Measurements from ENCODE around the gene SUMO3.

SUMO3 gene

GRCh38 chr21:44783020-44783696, 34.7 kb downstream of the SUMO3 start:
- Histone ChIP-seq H3K4ac (ENCODE audit: low read length) (no peak overlapping the region), H2BK120ac (ENCODE audit: low read depth, low read length) (no peak overlapping the region), H3K23ac (ENCODE audit: low read depth, low read length, poor library complexity) (no peak overlapping the region), H3K9me3 (replicated peaks in 1 of 2; ENCODE audit: control insufficient read depth in 2 of 2, insufficient read depth in 1 of 2, low read depth in 1 of 2, low read length in 2 of 2) (peaks cover 7 to 10% of the 10 kb centered on the region in 2 donors), H2BK12ac (ENCODE audit: low read length) (no peak overlapping the region), H3K4me1 (ENCODE audit: control insufficient read depth in 2 of 2, insufficient read depth in 1 of 2, low read depth in 1 of 2, low read length in 2 of 2) (no peaks in the 10 kb centered on the region), H2BK5ac (ENCODE audit: low read length) (no peak overlapping the region), H3K4me2 (ENCODE audit: insufficient read depth, low read length, poor library complexity, severe bottlenecking) (no peak overlapping the region), H3K27ac (replicated peaks; ENCODE audit: low read length) (no peak overlapping the region), H3K18ac (ENCODE audit: low read length) (no peak overlapping the region), H2AK5ac (ENCODE audit: low read depth, low read length) (no peak overlapping the region), H3K9ac (ENCODE audit: low read depth, low read length, poor library complexity) (no peak overlapping the region), H3K27me3 (ENCODE audit: control insufficient read depth in 3 of 3, insufficient read depth in 3 of 3, low read depth in 1 of 3, low read length in 3 of 3) (no peaks in the 10 kb centered on the region), H4K91ac (ENCODE audit: low read depth, low read length, poor library complexity) (no peak overlapping the region), H3K36me3 (replicated peaks in 1 of 2; ENCODE audit: control insufficient read depth in 2 of 2, insufficient read depth in 2 of 2, low read length in 2 of 2) (peaks cover 15 to 78% of the 10 kb centered on the region in 2 donors), H3K14ac (ENCODE audit: low read length) (no peak overlapping the region), H2BK15ac (ENCODE audit: low read length) (no peak overlapping the region), H3K79me1 (ENCODE audit: low read depth, low read length) (peaks cover 4% of the 10 kb centered on the region), H4K8ac (ENCODE audit: low read depth, low read length) (no peak overlapping the region), H2AFZ (ENCODE audit: low read length) (no peak overlapping the region), H3K4me3 (ENCODE audit: low read length in 2 of 2) (no peak overlapping the region)
- no CpG with 5 or more reads among the region's 5 CpGs for WGBS, 2 donors (ENCODE audit: extremely low coverage in 2 of 2, insufficient read length in 2 of 2, insufficient replicate concordance in 1 of 2)
- DNase-seq (ENCODE audit: low spot score): no peak

GRCh38 chr21:44780767-44781459, 36.9 kb downstream of the SUMO3 start:
- Histone ChIP-seq H2BK15ac (ENCODE audit: low read length) (no peak overlapping the region), H4K8ac (ENCODE audit: low read depth, low read length) (no peak overlapping the region), H3K4ac (ENCODE audit: low read length) (no peak overlapping the region), H2BK120ac (ENCODE audit: low read depth, low read length) (no peak overlapping the region), H3K27ac (replicated peaks; ENCODE audit: low read length) (no peak overlapping the region), H3K79me1 (ENCODE audit: low read depth, low read length) (peaks cover 4% of the 10 kb centered on the region), H3K36me3 (replicated peaks in 1 of 2; ENCODE audit: control insufficient read depth in 2 of 2, insufficient read depth in 2 of 2, low read length in 2 of 2) (peaks cover 16 to 79% of the 10 kb centered on the region in 2 donors), H2AK5ac (ENCODE audit: low read depth, low read length) (peak overlapping the region; percentile 6), H3K18ac (ENCODE audit: low read length) (no peak overlapping the region), H3K27me3 (ENCODE audit: control insufficient read depth in 3 of 3, insufficient read depth in 3 of 3, low read depth in 1 of 3, low read length in 3 of 3) (no peaks in the 10 kb centered on the region), H2BK5ac (ENCODE audit: low read length) (no peak overlapping the region), H3K9me3 (replicated peaks in 1 of 2; ENCODE audit: control insufficient read depth in 2 of 2, insufficient read depth in 1 of 2, low read depth in 1 of 2, low read length in 2 of 2) (peaks cover 7 to 10% of the 10 kb centered on the region in 2 donors), H2AFZ (ENCODE audit: low read length) (no peak overlapping the region), H3K4me1 (ENCODE audit: control insufficient read depth in 2 of 2, insufficient read depth in 1 of 2, low read depth in 1 of 2, low read length in 2 of 2) (no peaks in the 10 kb centered on the region), H4K91ac (ENCODE audit: low read depth, low read length, poor library complexity) (no peak overlapping the region), H3K4me3 (ENCODE audit: low read length in 2 of 2) (no peak overlapping the region), H3K14ac (ENCODE audit: low read length) (no peak overlapping the region), H3K9ac (ENCODE audit: low read depth, low read length, poor library complexity) (no peak overlapping the region), H3K23ac (ENCODE audit: low read depth, low read length, poor library complexity) (no peak overlapping the region), H3K4me2 (ENCODE audit: insufficient read depth, low read length, poor library complexity, severe bottlenecking) (no peak overlapping the region), H2BK12ac (ENCODE audit: low read length) (no peak overlapping the region)
- DNase-seq (ENCODE audit: low spot score): no peak
- WGBS, 2 donors (ENCODE audit: extremely low coverage in 2 of 2, insufficient read length in 2 of 2, insufficient replicate concordance in 1 of 2): no CpG with 5 or more reads among the region's 16 CpGs

- H3K18ac ChIP-seq (ENCODE audit: low read length): no peak overlapping the region
- H3K9me3 ChIP-seq (replicated peaks in 1 of 2; ENCODE audit: control insufficient read depth in 2 of 2, insufficient read depth in 1 of 2, low read depth in 1 of 2, low read length in 2 of 2): peaks cover 7 to 10% of the 10 kb centered on the region in 2 donors
- no peak for DNase-seq (ENCODE audit: low spot score)
- no peak overlapping the region for H2BK15ac ChIP-seq (ENCODE audit: low read length)
- no peak overlapping the region for H3K23ac ChIP-seq (ENCODE audit: low read depth, low read length, poor library complexity)
- no peaks in the 10 kb centered on the region for H3K27me3 ChIP-seq (ENCODE audit: control insufficient read depth in 3 of 3, insufficient read depth in 3 of 3, low read depth in 1 of 3, low read length in 3 of 3)
- no peaks in the 10 kb centered on the region for H3K4me1 ChIP-seq (ENCODE audit: control insufficient read depth in 2 of 2, insufficient read depth in 1 of 2, low read depth in 1 of 2, low read length in 2 of 2)
- H2BK120ac ChIP-seq (ENCODE audit: low read depth, low read length): no peak overlapping the region
- peaks cover 16 to 79% of the 10 kb centered on the region in 2 donors for H3K36me3 ChIP-seq (replicated peaks in 1 of 2; ENCODE audit: control insufficient read depth in 2 of 2, insufficient read depth in 2 of 2, low read length in 2 of 2)
- no peak overlapping the region for H2BK12ac ChIP-seq (ENCODE audit: low read length)
- no peak overlapping the region for H3K4me2 ChIP-seq (ENCODE audit: insufficient read depth, low read length, poor library complexity, severe bottlenecking)
- H2AFZ ChIP-seq (ENCODE audit: low read length): no peak overlapping the region
- H3K79me1 ChIP-seq (ENCODE audit: low read depth, low read length): peaks cover 4% of the 10 kb centered on the region
- H2AK5ac ChIP-seq (ENCODE audit: low read depth, low read length): no peak overlapping the region
- H3K9ac ChIP-seq (ENCODE audit: low read depth, low read length, poor library complexity): no peak overlapping the region
- no peak overlapping the region for H3K4me3 ChIP-seq (ENCODE audit: low read length in 2 of 2)
- no peak overlapping the region for H3K27ac ChIP-seq (replicated peaks; ENCODE audit: low read length)
- H3K4ac ChIP-seq (ENCODE audit: low read length): no peak overlapping the region
- no peak overlapping the region for H4K91ac ChIP-seq (ENCODE audit: low read depth, low read length, poor library complexity)
- WGBS, 2 donors (ENCODE audit: extremely low coverage in 2 of 2, insufficient read length in 2 of 2, insufficient replicate concordance in 1 of 2): no CpG with 5 or more reads among the region's 7 CpGs
- H4K8ac ChIP-seq (ENCODE audit: low read depth, low read length): no peak overlapping the region
- no peak overlapping the region for H2BK5ac ChIP-seq (ENCODE audit: low read length)
- H3K14ac ChIP-seq (ENCODE audit: low read length): no peak overlapping the region
Measured at GRCh38 chr21:44780137-44780502, 37.7 kb downstream of the SUMO3 start.

- no peak overlapping the region for H2AK5ac ChIP-seq (ENCODE audit: low read depth, low read length)
Measured at GRCh38 chr21:44779417-44780136, 38.3 kb downstream of the SUMO3 start.

More at GRCh38 chr21:44779417-44780136, 38.3 kb downstream of the SUMO3 start:
- H3K4me2 ChIP-seq (ENCODE audit: insufficient read depth, low read length, poor library complexity, severe bottlenecking): no peak overlapping the region
- no peak overlapping the region for H2AFZ ChIP-seq (ENCODE audit: low read length)
- no peak overlapping the region for H3K23ac ChIP-seq (ENCODE audit: low read depth, low read length, poor library complexity)
- H3K79me1 ChIP-seq (ENCODE audit: low read depth, low read length): peaks cover 2% of the 10 kb centered on the region
- H2BK12ac ChIP-seq (ENCODE audit: low read length): no peak overlapping the region
- H3K18ac ChIP-seq (ENCODE audit: low read length): peak overlapping the region; percentile 42
- no peak overlapping the region for H3K27ac ChIP-seq (replicated peaks; ENCODE audit: low read length)
- no peak overlapping the region for H4K91ac ChIP-seq (ENCODE audit: low read depth, low read length, poor library complexity)
- H2BK15ac ChIP-seq (ENCODE audit: low read length): no peak overlapping the region
- DNase-seq (ENCODE audit: low spot score): no peak
- WGBS, 2 donors (ENCODE audit: extremely low coverage in 2 of 2, insufficient read length in 2 of 2, insufficient replicate concordance in 1 of 2): no CpG with 5 or more reads among the region's 17 CpGs
- no peaks in the 10 kb centered on the region for H3K27me3 ChIP-seq (ENCODE audit: control insufficient read depth in 3 of 3, insufficient read depth in 3 of 3, low read depth in 1 of 3, low read length in 3 of 3)
- peaks cover 15 to 79% of the 10 kb centered on the region in 2 donors for H3K36me3 ChIP-seq (replicated peaks in 1 of 2; ENCODE audit: control insufficient read depth in 2 of 2, insufficient read depth in 2 of 2, low read length in 2 of 2)
- H3K9me3 ChIP-seq (replicated peaks in 1 of 2; ENCODE audit: control insufficient read depth in 2 of 2, insufficient read depth in 1 of 2, low read depth in 1 of 2, low read length in 2 of 2): peaks cover 5 to 7% of the 10 kb centered on the region in 2 donors
- H2BK120ac ChIP-seq (ENCODE audit: low read depth, low read length): no peak overlapping the region
- no peak overlapping the region for H3K9ac ChIP-seq (ENCODE audit: low read depth, low read length, poor library complexity)
- peak overlapping the region; percentile 15 for H3K14ac ChIP-seq (ENCODE audit: low read length)
- no peaks in the 10 kb centered on the region for H3K4me1 ChIP-seq (ENCODE audit: control insufficient read depth in 2 of 2, insufficient read depth in 1 of 2, low read depth in 1 of 2, low read length in 2 of 2)
- no peak overlapping the region for H4K8ac ChIP-seq (ENCODE audit: low read depth, low read length)
- no peak overlapping the region for H3K4me3 ChIP-seq (ENCODE audit: low read length in 2 of 2)
- no peak overlapping the region for H2BK5ac ChIP-seq (ENCODE audit: low read length)
- no peak overlapping the region for H3K4ac ChIP-seq (ENCODE audit: low read length)
